CD4-positive, alpha-beta T cell treated with Interleukin-4 for 4 hours (primary cell): ENCODE data around the gene VPS37C.
"Not testable (repeated sequence)": the region's sequence is repeated elsewhere in the genome, so short reads cannot be mapped to it uniquely, and the experiment has no call there.

ENCODE experiments used
- DNase-seq: peaks from one replicate; pipeline ENCODE4 v3.0.0-alpha.2; 2020

The VPS37C gene

GRCh38 chr11:61115498-61116224 is 45.6 kb downstream of the VPS37C start:
- no peak for DNase-seq

- no peak for DNase-seq
Observed at GRCh38 chr11:61114913-61115312, 46.3 kb downstream of the VPS37C start.

GRCh38 chr11:61113201-61113600 is 48.0 kb downstream of the VPS37C start:
- no peak for DNase-seq

- no peak for DNase-seq
Observed at GRCh38 chr11:61112575-61112974, 48.7 kb downstream of the VPS37C start.

GRCh38 chr11:61111786-61112517 is 49.3 kb downstream of the VPS37C start:
- DNase-seq = peak; percentile 70

- no peak for DNase-seq
Observed at GRCh38 chr11:61111050-61111435, 50.2 kb downstream of the VPS37C start.

GRCh38 chr11:61110255-61111049 is 50.8 kb downstream of the VPS37C start:
- no peak for DNase-seq

GRCh38 chr11:61109671-61110070 is 51.6 kb downstream of the VPS37C start:
- no peak for DNase-seq

- DNase-seq = no peak
Observed at GRCh38 chr11:61108847-61109585, 52.2 kb downstream of the VPS37C start.

GRCh38 chr11:61107888-61108287 is 53.3 kb downstream of the VPS37C start:
- no peak for DNase-seq

GRCh38 chr11:61106894-61107470 is 54.2 kb downstream of the VPS37C start:
- no peak for DNase-seq

- DNase-seq = no peak
Observed at GRCh38 chr11:61106296-61106695, 54.9 kb downstream of the VPS37C start.

GRCh38 chr11:61104963-61105362 is 56.3 kb downstream of the VPS37C start:
- DNase-seq = no peak

- DNase-seq = no peak
Observed at GRCh38 chr11:61103851-61104423, 57.3 kb downstream of the VPS37C start.

GRCh38 chr11:61102667-61103571 is 58.3 kb downstream of the VPS37C start:
- no peak for DNase-seq

- no peak for DNase-seq
Observed at GRCh38 chr11:61098778-61099177, 62.4 kb downstream of the VPS37C start.

- DNase-seq = not testable (repeated sequence)
Observed at GRCh38 chr11:61098261-61098660, 63.0 kb downstream of the VPS37C start.

GRCh38 chr11:61095021-61095420 is 66.2 kb downstream of the VPS37C start:
- DNase-seq = no peak

GRCh38 chr11:61094167-61094566 is 67.1 kb downstream of the VPS37C start:
- DNase-seq = not testable (repeated sequence)

- DNase-seq = no peak
Observed at GRCh38 chr11:61092908-61093763, 68.1 kb downstream of the VPS37C start.
